Prostate gland (tissue), 2 donors: ENCODE results near the gene CHST12. TPM values are rescaled to one million over a fixed set of nuclear protein-coding genes. Genes with fewer than 3 reads are reported as not detected.
"Not testable (repeated sequence)": the region's sequence is repeated elsewhere in the genome, so short reads cannot be mapped to it uniquely, and the experiment has no call there.

ENCODE experiments used
- DNase-seq: peaks from one replicate; pipeline ENCODE4 v3.0.0-alpha.2; 2019; ENCODE audit warnings: low spot score
- H3K27ac ChIP-seq, 2 donors: fragments of 200-600 bp; sonication (generic); 2 replicates each; pipeline ENCODE4 v1.5.1; 2017 to 2019
- H3K27me3 ChIP-seq: fragments of 200-600 bp; sonication (generic); replicated peaks from 2 replicates; pipeline ENCODE4 v1.5.1; 2019; ENCODE audit not compliant: insufficient read depth
- H3K36me3 ChIP-seq, 2 donors: fragments of 200-600 bp; sonication (generic); 1 replicate in 1 of 2; 2 replicates in 1 of 2; pipeline versions ENCODE4 v1.5.1 to v1.8.1; 2017 to 2019
- H3K4me1 ChIP-seq: fragments of 200-600 bp; sonication (generic); replicated peaks from 2 replicates; pipeline ENCODE4 v1.5.1; 2019
- H3K4me3 ChIP-seq, 2 donors: fragments of 200-600 bp; sonication (generic); 2 replicates each; pipeline ENCODE4 v1.5.1; 2017 to 2019
- H3K9me3 ChIP-seq: fragments of 200-600 bp; sonication (generic); 2 replicates; pipeline ENCODE4 v1.5.1; 2017
- CTCF ChIP-seq, 4 experiments: fragments of 200-600 bp in 2 of 4; fragments of 450-650 bp in 2 of 4; sonication (generic) in 2 of 4; IDR thresholded peaks; 1 replicate in 3 of 4; 2 replicates in 1 of 4; pipeline ENCODE4 v1.5.1; 2016 to 2019; ENCODE audit warnings: antibody characterized with exemption in 4 of 4, mild to moderate bottlenecking in 2 of 4, moderate library complexity in 2 of 4
- POLR2A ChIP-seq: fragments of 450-650 bp; IDR thresholded peaks from one replicate; pipeline ENCODE4 v1.6.1; 2016; ENCODE audit warnings: antibody characterized with exemption, mild to moderate bottlenecking
- POLR2AphosphoS5 ChIP-seq: sonication (generic); formaldehyde crosslinking; IDR thresholded peaks from one replicate; pipeline ENCODE4 v1.6.1; 2017; ENCODE audit warnings: antibody characterized with exemption
- WGBS: methylation state at CpG from one replicate; pipeline ENCODE4 v1.1.5; 2018; 5-methylcytosine and 5-hydroxymethylcytosine counted together
- intact Hi-C: fragments of 100-400 bp; cut with DNase I; formaldehyde crosslinking; loops from one replicate; pipeline ENCODE4 v1.14.2; 2022
- total RNA-seq, 2 donors: library from RNA; depleted of rRNA; stranded (reverse); fragments of >200 nt; gene quantifications; one replicate each; pipeline ENCODE4 v1.1.0, GENCODE V29; 2016

Gene CHST12
- total RNA-seq, 2 donors from 2014 or later: 22.4 to 36.1 TPM

GRCh38 chr7:2468227-2468626 lies 64.8 kb downstream of the CHST12 start:
- Histone ChIP-seq H3K4me3 (no peak overlapping the region), H3K4me1 (no peaks in the 10 kb centered on the region), H3K36me3 (no peaks in the 10 kb centered on the region), H3K27ac (no peak overlapping the region), H3K9me3 (no peaks in the 10 kb centered on the region), H3K27me3 (no peaks in the 10 kb centered on the region)
- intact Hi-C loops: no loop called here
- 77% methylated on average over 7 of the region's 7 CpGs for WGBS
- DNase-seq: no peak
- TF ChIP-seq CTCF (IDR thresholded peaks at IDR 0.05): no peak
- no peak for TF ChIP-seq POLR2A
- no peak for TF ChIP-seq POLR2AphosphoS5

DNA sequence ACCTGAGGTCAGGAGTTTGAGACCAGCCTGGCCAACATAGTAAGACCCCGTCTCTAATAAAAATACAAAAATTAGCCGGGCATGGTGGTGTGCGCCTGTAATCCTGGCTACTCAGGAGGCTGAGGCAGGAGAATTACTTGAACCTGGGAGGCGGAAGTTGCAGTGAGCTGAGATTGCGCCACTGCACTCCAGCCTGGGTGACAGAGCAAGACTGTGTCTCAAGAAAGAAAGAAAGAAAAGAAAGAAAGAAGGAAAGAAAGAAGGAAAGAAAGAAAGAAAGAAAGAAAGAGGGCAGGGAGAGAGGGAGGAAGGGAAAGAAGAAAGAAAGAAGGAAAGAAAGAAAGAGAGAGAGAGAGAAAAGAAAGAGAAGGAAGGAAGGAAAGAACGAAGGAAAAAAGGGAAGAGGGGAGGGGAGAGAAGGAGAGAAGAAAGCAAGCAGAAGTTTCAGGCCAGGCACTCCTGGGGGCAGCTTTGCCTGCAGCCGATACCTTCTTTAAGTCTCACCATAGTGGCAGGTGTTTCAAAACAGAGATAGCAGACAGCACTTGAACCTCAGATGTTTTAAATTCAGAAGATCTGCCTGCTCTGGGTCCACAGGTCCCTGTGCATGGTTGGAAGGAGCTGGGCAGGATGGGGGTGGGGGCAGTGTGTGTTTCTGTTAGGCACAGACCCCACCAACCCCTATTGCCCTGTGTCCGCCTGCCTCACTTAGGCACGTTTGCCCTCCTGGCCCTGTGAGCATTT lies 66.2 kb downstream of the CHST12 start:
- H3K27ac ChIP-seq, H3K4me1 ChIP-seq, intact Hi-C loops, H3K4me3 ChIP-seq, DNase-seq, H3K27me3 ChIP-seq, H3K36me3 ChIP-seq, H3K9me3 ChIP-seq: not testable (repeated sequence)
- 89% methylated on average over 9 of the region's 9 CpGs for WGBS

- TF ChIP-seq CTCF (IDR thresholded peaks at IDR 0.05): no peak
- TF ChIP-seq POLR2A: no peak
- no peak for TF ChIP-seq POLR2AphosphoS5
- intact Hi-C loops: no loop called here
Observed at GRCh38 chr7:2470204-2471021, 67.0 kb downstream of the CHST12 start.

GRCh38 chr7:2471022-2471329 lies 67.6 kb downstream of the CHST12 start:
- Histone ChIP-seq H3K27me3 (no peaks in the 10 kb centered on the region), H3K4me3 (no peak overlapping the region), H3K4me1 (no peaks in the 10 kb centered on the region), H3K27ac (no peak overlapping the region), H3K9me3 (no peaks in the 10 kb centered on the region), H3K36me3 (no peaks in the 10 kb centered on the region)
- intact Hi-C loops: no loop called here
- TF ChIP-seq POLR2AphosphoS5: no peak
- no peak for TF ChIP-seq POLR2A
- TF ChIP-seq CTCF (IDR thresholded peaks at IDR 0.05): no peak
- WGBS: 26% methylated on average over 5 of the region's 5 CpGs
- no peak for DNase-seq

More at GRCh38 chr7:2470204-2471021, 67.0 kb downstream of the CHST12 start:
- Histone ChIP-seq H3K27ac (no peak overlapping the region), H3K27me3 (no peaks in the 10 kb centered on the region), H3K9me3 (no peaks in the 10 kb centered on the region), H3K4me3 (no peak overlapping the region), H3K36me3 (no peaks in the 10 kb centered on the region), H3K4me1 (no peaks in the 10 kb centered on the region)
- DNase-seq: no peak
- WGBS: 85% methylated on average over 13 of the region's 19 CpGs

- TF ChIP-seq CTCF (IDR thresholded peaks at IDR 0.05) (no peak), POLR2AphosphoS5 (no peak), POLR2A (no peak)
- Histone ChIP-seq H3K27ac (no peak overlapping the region), H3K4me1 (no peaks in the 10 kb centered on the region), H3K36me3 (no peaks in the 10 kb centered on the region), H3K27me3 (no peaks in the 10 kb centered on the region), H3K9me3 (no peaks in the 10 kb centered on the region), H3K4me3 (no peak overlapping the region)
- no peak for DNase-seq
- whole genome bisulfite sequencing: 30% methylated on average over 12 of the region's 17 CpGs
- intact Hi-C loops: no loop called here
Observed at GRCh38 chr7:2471396-2471795, 68.0 kb downstream of the CHST12 start.
